ENCODE results near the gene USP35.

DNA sequence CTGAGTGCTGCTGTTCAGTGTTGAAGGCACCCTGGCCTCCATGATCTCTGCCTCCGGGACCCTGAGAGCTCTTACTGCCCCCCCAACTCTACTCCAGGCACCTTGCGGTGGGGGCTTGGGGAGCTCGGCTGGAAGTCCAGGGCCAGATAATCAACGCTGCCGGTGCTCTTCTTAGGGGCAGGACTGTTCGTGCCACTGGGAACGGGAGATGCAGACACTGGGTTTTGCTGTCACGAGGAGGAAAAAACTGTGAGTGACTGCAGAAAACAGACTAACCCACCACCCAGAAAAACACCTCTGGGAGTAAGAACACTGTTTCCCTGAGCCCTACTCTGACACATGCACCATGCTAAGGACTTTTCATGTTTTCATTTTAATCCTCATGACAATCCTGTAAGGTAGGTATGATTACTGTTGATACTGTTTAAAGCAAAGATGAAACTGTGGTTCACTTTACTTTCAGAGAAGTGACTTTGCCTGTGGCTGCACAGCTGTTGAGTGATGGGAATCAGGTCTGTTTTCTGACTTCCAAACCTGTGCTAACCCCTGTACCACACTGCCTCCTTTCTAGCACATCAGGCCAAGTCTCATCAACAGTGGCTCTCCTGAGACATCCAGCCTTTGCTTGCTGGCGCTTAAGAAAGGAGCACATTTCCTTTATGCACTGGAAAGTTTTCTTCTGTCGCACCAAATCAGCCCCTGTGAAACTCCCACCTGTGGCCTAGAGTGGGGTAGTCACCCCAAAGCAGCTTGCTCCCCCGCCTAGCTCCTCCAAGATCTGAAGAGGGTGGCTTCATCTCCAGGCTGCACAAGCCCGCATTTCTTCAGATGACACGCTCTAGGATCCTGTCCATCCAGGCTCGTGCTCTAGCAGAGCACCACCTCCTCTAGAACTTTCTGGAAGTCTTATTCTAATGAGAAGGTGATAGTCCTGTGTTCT is 31.8 kb downstream of the USP35 start:
- TF ChIP-seq, protein P1, sequence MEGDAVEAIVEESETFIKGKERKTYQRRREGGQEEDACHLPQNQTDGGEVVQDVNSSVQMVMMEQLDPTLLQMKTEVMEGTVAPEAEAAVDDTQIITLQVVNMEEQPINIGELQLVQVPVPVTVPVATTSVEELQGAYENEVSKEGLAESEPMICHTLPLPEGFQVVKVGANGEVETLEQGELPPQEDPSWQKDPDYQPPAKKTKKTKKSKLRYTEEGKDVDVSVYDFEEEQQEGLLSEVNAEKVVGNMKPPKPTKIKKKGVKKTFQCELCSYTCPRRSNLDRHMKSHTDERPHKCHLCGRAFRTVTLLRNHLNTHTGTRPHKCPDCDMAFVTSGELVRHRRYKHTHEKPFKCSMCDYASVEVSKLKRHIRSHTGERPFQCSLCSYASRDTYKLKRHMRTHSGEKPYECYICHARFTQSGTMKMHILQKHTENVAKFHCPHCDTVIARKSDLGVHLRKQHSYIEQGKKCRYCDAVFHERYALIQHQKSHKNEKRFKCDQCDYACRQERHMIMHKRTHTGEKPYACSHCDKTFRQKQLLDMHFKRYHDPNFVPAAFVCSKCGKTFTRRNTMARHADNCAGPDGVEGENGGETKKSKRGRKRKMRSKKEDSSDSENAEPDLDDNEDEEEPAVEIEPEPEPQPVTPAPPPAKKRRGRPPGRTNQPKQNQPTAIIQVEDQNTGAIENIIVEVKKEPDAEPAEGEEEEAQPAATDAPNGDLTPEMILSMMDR (IDR thresholded peaks at IDR 0.05 in 4 of 5, conservative IDR thresholded peaks at IDR 0.05 in 1 of 5), result no peak
- no peak for TF ChIP-seq POLR2A (IDR thresholded peaks at IDR 0.05)
